ENCODE data around the gene AKT3. TPM values are rescaled to one million over a fixed set of nuclear protein-coding genes. Genes with fewer than 3 reads are reported as not detected.

Gene AKT3
- total and polyA plus RNA-seq, 2 experiments from 2014 or later, result 4.5 to 18.5 TPM

DNA sequence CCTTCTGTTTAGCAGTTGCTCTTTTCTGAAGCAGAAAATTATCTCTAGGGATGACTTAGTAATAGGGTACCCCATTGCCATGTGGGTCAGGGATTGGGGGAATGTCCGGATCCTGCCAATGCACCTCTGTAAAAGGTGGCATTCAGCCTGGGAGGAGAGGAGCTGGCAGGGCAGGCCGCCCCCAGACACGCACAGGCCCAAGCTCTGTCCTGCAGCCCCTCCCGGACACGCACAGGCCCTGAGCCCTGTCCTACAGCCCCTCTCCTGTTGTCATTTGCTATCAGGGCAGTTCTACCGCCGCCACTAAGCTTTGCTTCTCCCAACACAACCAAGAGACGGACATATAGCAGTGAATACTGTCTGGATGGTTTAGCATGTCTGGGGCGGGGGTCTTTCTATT lies 375.1 kb downstream of the AKT3 start (continued):
- TF ChIP-seq, protein P1, sequence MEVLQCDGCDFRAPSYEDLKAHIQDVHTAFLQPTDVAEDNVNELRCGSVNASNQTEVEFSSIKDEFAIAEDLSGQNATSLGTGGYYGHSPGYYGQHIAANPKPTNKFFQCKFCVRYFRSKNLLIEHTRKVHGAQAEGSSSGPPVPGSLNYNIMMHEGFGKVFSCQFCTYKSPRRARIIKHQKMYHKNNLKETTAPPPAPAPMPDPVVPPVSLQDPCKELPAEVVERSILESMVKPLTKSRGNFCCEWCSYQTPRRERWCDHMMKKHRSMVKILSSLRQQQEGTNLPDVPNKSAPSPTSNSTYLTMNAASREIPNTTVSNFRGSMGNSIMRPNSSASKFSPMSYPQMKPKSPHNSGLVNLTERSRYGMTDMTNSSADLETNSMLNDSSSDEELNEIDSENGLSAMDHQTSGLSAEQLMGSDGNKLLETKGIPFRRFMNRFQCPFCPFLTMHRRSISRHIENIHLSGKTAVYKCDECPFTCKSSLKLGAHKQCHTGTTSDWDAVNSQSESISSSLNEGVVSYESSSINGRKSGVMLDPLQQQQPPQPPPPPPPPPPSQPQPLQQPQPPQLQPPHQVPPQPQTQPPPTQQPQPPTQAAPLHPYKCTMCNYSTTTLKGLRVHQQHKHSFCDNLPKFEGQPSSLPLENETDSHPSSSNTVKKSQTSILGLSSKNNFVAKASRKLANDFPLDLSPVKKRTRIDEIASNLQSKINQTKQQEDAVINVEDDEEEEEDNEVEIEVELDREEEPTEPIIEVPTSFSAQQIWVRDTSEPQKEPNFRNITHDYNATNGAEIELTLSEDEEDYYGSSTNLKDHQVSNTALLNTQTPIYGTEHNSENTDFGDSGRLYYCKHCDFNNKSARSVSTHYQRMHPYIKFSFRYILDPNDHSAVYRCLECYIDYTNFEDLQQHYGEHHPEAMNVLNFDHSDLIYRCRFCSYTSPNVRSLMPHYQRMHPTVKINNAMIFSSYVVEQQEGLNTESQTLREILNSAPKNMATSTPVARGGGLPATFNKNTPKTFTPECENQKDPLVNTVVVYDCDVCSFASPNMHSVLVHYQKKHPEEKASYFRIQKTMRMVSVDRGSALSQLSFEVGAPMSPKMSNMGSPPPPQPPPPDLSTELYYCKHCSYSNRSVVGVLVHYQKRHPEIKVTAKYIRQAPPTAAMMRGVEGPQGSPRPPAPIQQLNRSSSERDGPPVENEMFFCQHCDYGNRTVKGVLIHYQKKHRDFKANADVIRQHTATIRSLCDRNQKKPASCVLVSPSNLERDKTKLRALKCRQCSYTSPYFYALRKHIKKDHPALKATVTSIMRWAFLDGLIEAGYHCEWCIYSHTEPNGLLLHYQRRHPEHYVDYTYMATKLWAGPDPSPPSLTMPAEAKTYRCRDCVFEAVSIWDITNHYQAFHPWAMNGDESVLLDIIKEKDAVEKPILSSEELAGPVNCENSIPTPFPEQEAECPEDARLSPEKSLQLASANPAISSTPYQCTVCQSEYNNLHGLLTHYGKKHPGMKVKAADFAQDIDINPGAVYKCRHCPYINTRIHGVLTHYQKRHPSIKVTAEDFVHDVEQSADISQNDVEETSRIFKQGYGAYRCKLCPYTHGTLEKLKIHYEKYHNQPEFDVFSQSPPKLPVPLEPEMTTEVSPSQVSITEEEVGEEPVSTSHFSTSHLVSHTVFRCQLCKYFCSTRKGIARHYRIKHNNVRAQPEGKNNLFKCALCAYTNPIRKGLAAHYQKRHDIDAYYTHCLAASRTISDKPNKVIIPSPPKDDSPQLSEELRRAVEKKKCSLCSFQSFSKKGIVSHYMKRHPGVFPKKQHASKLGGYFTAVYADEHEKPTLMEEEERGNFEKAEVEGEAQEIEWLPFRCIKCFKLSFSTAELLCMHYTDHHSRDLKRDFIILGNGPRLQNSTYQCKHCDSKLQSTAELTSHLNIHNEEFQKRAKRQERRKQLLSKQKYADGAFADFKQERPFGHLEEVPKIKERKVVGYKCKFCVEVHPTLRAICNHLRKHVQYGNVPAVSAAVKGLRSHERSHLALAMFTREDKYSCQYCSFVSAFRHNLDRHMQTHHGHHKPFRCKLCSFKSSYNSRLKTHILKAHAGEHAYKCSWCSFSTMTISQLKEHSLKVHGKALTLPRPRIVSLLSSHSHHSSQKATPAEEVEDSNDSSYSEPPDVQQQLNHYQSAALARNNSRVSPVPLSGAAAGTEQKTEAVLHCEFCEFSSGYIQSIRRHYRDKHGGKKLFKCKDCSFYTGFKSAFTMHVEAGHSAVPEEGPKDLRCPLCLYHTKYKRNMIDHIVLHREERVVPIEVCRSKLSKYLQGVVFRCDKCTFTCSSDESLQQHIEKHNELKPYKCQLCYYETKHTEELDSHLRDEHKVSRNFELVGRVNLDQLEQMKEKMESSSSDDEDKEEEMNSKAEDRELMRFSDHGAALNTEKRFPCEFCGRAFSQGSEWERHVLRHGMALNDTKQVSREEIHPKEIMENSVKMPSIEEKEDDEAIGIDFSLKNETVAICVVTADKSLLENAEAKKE (CRISPR knock-in tag; IDR thresholded peaks at IDR 0.05), result no peak
- no peak for TF ChIP-seq CREB1 (CRISPR knock-in tag; IDR thresholded peaks at IDR 0.05; ENCODE audit: low read depth)

DNA sequence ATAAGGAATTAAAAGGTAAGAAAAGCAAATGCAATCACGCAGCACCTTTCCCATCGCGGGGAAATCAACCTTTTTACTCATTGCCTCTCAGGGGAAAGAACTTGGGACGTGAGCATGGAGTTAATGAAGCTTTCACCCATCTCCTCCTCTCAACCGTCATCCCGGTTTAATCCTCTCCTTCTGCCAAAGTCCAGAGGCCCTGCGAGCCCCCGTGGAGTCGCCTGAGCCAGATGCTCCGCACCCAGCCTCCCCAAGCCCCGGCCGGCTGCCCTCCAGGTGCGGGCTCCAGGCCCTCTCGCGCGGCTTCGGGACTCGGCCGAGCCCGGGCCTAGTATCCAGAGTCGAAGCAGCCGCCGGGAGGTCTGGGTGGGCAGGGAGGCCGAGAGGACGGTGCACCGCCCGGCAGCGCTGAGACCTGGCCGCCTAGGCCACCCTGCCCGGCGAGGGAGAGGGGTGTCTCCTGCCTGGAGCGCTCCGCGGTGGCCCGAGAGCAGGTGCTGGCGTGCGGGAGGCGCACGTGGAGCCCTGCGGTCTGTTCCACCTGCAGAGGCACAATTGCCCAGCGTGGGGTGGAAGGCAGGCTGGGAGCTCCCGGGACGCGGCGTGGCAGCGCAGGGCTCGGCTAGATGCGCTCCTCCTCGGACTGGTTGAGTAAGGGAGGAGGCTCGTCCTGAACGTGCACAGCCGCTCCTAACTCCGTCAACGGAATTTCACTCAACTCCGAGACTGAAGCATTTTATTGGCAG lies 375.7 kb downstream of the AKT3 start:
- ATAC-seq (peak; percentile 75), DNase-seq (ENCODE audit: low spot score) (peak; percentile 76)
- Histone ChIP-seq H3K4me1 (ENCODE audit: insufficient read depth) (peaks cover 48% of the 10 kb centered on the region), H3K27ac (ENCODE audit: low read depth) (no peak overlapping the region), H3F3A (replicated peaks; ENCODE audit: low read depth) (no peaks in the 10 kb centered on the region; the same call in 1 of the 2 replicates), H2AFZ (peak overlapping the region; percentile 72), H3K79me2 (replicated peaks; ENCODE audit: insufficient read depth) (no peaks in the 10 kb centered on the region), H3K4me3 (peak overlapping the region; percentile 21; the same call in 1 of the 2 replicates), H3K36me3 (ENCODE audit: insufficient read depth) (no peaks in the 10 kb centered on the region), H3K27me3 (ENCODE audit: insufficient read depth) (0 out of 2 replicates have a peak, but pooled peaks cover 4% of the 10 kb centered on the region), H4K20me1 (replicated peaks; ENCODE audit: insufficient read depth) (no peaks in the 10 kb centered on the region), H3K9me2 (ENCODE audit: insufficient read depth) (no peaks in the 10 kb centered on the region), H3K4me2 (peak overlapping the region; percentile 64)
- Mint-ChIP-seq H3K4me3 (no peak overlapping the region), H3K27me3 (ENCODE audit: insufficient read depth, low read depth, poor library complexity) (peaks cover 12% of the 10 kb centered on the region), H3K27ac (no peak overlapping the region), H3K9me3 (no peaks in the 10 kb centered on the region), H3K4me1 (peaks cover 68% of the 10 kb centered on the region), H3K36me3 (ENCODE audit: low read depth) (no peaks in the 10 kb centered on the region)
- TF ChIP-seq POLR2AphosphoS5 (IDR thresholded peaks at IDR 0.05; ENCODE audit: low read depth) (no peak), EZH2 (IDR thresholded peaks at IDR 0.05; ENCODE audit: low read depth, unreplicated experiment) (no peak), ZNF331 (CRISPR knock-in tag; IDR thresholded peaks at IDR 0.05; ENCODE audit: low read depth) (no peak), ETS1 (IDR thresholded peaks at IDR 0.05) (no peak)
- TF ChIP-seq, protein P2, sequence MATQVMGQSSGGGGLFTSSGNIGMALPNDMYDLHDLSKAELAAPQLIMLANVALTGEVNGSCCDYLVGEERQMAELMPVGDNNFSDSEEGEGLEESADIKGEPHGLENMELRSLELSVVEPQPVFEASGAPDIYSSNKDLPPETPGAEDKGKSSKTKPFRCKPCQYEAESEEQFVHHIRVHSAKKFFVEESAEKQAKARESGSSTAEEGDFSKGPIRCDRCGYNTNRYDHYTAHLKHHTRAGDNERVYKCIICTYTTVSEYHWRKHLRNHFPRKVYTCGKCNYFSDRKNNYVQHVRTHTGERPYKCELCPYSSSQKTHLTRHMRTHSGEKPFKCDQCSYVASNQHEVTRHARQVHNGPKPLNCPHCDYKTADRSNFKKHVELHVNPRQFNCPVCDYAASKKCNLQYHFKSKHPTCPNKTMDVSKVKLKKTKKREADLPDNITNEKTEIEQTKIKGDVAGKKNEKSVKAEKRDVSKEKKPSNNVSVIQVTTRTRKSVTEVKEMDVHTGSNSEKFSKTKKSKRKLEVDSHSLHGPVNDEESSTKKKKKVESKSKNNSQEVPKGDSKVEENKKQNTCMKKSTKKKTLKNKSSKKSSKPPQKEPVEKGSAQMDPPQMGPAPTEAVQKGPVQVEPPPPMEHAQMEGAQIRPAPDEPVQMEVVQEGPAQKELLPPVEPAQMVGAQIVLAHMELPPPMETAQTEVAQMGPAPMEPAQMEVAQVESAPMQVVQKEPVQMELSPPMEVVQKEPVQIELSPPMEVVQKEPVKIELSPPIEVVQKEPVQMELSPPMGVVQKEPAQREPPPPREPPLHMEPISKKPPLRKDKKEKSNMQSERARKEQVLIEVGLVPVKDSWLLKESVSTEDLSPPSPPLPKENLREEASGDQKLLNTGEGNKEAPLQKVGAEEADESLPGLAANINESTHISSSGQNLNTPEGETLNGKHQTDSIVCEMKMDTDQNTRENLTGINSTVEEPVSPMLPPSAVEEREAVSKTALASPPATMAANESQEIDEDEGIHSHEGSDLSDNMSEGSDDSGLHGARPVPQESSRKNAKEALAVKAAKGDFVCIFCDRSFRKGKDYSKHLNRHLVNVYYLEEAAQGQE (IDR thresholded peaks at IDR 0.05; ENCODE audit: unreplicated experiment), result no peak

Data from GM23338 (cell line).